ENCODE results near the gene MAML2.

DNA sequence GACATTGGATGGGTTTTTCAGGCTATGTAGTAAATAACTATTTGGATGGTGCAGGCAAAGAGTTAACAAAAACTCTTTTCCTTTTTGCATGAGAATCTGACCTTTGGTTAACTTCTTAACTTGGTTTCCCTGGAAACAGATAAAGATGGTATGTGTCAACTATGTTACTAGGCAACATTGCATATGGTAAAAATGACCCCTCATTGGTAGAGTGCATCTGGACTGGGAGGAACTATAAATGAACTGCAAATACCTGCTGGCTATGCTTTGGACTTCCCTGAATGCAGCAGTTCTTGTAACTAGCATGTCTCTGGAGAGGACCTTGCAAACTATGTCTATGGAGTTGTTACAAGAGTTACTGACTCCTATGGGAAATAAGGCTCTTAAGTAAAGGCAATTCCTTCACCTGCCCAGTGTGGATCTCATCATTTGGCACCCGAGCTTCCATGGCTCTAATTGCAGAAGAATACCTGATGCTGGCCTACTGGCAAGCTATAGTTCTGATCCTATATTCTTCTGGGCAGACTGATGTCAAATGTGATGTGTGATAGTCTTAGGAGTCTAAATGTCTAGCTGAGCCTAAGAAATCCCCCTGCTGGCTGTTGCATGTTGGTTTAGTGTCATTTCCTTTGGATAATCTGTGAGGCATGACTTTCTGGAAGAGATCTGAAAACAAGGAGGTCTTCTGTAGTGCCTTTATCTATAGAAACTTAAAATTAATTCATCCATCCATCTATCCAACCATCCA, 292.4 kb downstream of the MAML2 start:
- TF ChIP-seq, protein P1, sequence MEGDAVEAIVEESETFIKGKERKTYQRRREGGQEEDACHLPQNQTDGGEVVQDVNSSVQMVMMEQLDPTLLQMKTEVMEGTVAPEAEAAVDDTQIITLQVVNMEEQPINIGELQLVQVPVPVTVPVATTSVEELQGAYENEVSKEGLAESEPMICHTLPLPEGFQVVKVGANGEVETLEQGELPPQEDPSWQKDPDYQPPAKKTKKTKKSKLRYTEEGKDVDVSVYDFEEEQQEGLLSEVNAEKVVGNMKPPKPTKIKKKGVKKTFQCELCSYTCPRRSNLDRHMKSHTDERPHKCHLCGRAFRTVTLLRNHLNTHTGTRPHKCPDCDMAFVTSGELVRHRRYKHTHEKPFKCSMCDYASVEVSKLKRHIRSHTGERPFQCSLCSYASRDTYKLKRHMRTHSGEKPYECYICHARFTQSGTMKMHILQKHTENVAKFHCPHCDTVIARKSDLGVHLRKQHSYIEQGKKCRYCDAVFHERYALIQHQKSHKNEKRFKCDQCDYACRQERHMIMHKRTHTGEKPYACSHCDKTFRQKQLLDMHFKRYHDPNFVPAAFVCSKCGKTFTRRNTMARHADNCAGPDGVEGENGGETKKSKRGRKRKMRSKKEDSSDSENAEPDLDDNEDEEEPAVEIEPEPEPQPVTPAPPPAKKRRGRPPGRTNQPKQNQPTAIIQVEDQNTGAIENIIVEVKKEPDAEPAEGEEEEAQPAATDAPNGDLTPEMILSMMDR (IDR thresholded peaks at IDR 0.05): no peak
- no peak for TF ChIP-seq POLR2A (IDR thresholded peaks at IDR 0.05)

Data from stomach (tissue), 4 donors.